ENCODE results near the gene HIP1.
"Not testable (repeated sequence)": the region's sequence is repeated elsewhere in the genome, so short reads cannot be mapped to it uniquely, and the experiment has no call there.

The HIP1 gene

DNA sequence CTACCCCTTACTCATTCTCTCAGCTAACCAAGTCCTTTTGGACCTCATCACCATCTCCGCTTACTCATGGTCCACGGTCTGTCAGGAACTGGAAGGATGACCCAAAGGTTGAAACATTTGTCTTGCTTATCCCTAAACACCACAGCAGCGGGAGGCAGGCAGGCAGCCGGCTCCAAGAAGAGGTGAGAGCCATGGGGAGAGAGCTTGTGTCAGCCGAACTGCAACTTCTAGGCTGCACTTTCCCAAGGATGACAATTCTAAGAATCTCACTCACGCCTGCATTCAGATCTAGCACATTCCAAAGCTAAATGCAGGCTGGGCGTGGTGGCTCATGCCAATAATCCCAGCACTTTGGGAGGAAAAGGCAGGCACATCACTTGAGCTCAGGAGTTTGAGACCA is 160.7 kb downstream of the HIP1 start:
- DNase-seq (ENCODE audit: low read depth in 1 of 2, low spot score in 1 of 2), result no peak

DNA sequence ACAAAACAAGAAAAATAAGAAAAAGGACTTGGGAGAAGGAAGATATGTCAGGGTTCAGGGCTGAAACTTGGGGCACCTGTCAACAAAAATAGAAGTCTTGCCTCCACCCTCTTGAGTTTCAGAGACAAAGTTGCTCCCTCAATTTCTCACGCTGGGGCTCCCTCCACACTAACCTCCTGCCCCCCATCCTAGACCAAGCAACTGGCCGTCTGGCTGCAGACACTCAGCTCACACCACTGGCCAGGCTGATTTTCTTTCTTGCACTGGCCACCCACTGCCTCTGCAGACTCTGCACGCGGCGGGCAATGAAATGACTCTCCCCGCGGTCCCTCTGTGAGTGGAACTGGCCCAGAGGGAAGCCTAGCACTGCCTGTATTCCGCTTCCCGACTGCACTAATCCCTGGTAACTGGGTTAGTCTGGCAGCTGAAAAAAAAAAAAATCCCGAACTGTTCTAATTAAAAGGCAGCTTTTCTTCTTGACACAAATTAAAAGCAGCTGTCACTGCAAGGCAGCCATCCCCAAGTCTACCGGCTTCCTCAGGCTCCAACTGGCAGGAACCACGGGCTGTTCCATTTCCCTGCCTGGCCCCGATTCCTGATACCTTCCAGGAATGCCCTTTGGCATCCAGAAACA is 163.1 kb downstream of the HIP1 start:
- DNase-seq (ENCODE audit: low read depth in 1 of 2, low spot score in 1 of 2), result no peak

DNA sequence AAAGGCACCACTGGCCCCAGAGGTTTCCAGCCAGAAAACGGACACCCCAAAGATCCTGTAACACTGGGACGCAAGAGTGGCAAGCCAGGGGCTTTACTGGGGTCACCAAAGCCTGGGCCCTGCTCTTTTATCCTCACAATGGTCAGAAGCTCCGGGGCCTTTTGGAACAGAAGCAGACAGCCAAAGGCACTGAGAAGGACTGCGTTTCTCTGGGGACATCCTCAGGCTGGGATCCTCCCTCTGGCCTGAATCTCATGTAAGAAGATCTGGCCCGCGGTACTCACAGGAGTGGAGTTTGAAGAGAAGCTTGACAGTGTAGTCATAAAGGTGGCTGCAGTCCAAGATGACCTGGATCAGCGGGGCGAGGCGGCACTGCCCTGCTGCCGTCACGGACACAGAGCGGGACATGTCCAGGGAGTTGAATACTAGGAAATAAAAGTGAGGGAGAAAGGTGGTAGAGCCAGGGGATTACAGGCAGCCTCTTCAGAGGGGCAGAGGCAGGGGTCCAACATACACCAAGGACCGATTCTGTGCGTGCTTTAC is 165.2 kb downstream of the HIP1 start:
- no peak for DNase-seq (ENCODE audit: low read depth in 1 of 2, low spot score in 1 of 2)

DNA sequence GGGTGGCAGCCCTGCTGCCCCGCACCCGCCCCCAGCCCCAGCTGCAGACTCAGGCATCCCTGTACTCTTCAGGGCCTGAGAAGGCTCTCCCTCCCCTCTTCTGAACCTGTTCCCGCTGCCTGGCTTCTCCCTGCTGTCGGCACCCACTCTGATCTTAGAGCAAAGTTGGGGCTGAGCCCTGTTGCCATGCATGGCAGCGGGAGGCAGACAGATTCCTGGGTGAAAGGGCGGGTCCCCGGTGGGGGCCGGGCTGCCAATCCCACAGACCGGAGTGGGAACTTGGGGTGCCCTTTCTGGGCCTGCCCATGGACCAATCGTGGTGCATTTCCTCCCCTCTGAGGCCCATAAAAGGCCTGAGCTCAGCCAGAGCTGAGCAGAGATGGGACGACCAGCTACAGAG is 165.9 kb downstream of the HIP1 start:
- no peak for DNase-seq (ENCODE audit: low read depth in 1 of 2, low spot score in 1 of 2)

DNA sequence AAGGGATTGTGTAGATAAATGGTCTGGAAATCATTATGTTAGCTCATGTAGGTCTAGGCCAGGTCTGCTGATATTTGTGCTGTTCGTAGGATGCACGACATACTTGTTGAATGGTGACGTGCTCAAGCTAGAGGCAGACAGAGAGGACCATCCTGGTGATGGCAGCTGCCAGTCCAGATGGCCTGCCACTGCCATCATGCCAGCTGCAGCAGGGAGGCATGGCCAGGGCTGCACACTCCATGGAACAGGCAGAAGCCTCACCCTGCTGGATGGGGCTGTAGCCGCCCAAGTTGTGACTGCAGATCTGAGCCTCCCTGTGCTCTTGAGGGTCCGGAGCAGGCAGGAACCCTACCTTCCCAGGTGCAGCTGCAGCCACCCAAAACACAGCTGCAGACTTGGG is 166.3 kb downstream of the HIP1 start:
- DNase-seq (ENCODE audit: low read depth in 1 of 2, low spot score in 1 of 2), result no peak

DNA sequence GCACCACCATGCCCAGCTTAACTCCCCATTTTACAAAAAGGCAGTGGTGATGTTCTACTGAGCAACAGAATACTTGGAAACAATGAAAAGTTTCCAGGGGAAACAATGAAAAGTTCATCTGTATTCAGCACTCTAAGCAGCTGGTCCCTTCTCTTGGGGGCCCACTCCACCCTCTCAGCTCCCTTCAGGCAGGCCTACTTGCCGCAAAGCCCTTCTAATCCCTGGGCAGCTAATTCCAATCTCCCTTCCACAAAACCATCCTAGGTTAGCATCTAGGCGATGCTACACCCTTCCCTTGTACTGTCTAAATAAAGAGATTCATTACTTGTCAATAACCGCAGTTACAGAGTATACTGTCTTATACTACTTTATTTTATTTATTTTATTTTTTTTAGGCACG is 167.5 kb downstream of the HIP1 start:
- no peak for DNase-seq (ENCODE audit: low read depth in 1 of 2, low spot score in 1 of 2)

DNA sequence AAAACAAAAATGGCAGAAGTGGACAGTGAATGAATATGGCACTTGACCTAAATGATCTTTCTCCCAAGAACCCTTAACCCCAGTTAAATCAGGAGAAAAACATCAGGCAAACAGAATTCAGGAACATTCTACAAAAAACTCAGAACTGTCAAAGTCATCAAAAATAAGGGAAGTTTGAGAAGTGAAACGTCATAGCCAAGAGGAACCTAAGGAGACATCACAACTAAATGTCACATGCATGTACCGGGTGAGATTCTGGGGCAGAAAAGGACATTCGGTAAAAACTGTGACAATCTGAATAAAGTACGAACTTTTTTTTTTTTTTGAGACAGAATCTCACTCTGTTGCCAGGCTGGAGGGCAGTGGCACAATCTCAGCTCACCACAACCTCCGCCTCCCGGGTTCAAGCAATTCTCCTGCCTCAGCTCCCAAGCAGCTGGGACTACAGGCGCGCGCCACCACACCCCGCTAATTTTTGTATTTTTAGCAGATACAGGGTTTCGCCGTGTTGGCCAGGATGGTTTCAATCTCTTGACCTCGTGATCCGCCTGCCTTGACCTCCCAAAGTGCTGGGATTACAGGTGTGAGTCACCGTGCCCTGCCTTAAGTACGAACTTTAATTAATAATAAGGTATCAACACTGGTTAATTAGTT is 169.0 kb downstream of the HIP1 start:
- DNase-seq (ENCODE audit: low read depth in 1 of 2, low spot score in 1 of 2), result not testable (repeated sequence)

DNA sequence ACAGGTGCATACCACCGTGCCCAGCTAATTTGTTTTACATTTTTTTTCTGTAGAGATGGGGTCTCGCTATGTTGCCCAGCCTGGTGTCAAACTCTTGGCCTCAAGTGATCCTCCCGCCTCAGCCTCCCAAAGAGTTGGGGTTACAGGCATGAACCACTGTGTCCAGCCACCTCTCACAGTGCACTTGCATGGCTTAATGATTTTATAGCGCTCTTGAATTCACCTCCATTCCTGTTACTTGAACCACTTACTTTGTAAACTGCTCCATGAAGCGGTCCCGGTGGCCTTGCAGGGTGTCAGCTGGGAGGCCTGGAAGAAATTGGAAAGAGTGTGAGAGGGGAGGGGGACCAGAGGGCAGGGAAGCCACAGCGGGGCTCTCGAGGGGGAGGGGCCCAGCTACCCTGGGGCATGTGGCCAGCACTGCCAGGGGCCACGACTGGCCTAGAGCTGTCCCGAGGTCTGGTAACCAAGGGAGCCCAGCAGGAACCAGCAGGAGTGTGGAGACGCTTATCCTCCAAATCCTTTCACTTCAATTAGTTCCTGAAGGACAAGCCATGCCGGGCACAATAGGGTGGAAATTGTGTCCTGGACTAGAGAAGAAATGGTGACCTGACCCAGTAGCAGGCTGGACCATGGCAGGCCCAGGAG is 170.7 kb downstream of the HIP1 start:
- DNase-seq (ENCODE audit: low read depth in 1 of 2, low spot score in 1 of 2), result no peak

DNA sequence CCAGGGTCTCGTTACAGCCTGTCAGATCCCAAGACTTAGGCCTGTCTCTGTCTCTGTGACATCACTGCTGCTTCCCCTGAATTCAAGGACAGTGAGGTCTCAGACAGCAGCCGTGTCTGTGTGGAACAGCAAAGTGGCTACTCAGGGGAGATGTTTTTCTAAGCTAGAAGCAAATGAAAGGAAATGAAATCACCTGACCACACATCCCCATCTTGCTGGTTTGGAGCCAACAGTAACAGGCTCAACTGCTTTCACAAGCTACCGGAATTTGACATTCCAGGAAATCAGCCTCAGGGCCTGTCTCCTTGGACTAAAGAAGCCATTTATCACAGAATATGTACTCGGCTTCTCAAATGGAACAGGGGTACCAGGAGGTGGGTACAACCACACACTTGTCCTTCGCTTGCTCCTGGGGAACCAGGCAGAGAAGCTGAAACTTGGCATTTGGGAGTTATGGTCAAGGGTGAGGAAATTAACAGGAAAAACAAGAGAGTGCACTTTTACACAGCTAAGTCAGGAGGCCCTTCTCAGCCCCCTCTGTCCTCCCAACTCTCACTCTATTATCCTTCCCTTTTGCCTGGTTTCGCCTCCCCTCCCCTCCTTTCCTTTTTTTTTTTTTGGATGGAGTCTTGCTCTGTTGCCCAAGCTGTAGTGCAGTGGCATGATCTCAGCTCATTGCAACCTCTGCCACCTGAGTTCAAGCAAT is 173.5 kb downstream of the HIP1 start:
- no peak for DNase-seq (ENCODE audit: low read depth in 1 of 2, low spot score in 1 of 2)

DNA sequence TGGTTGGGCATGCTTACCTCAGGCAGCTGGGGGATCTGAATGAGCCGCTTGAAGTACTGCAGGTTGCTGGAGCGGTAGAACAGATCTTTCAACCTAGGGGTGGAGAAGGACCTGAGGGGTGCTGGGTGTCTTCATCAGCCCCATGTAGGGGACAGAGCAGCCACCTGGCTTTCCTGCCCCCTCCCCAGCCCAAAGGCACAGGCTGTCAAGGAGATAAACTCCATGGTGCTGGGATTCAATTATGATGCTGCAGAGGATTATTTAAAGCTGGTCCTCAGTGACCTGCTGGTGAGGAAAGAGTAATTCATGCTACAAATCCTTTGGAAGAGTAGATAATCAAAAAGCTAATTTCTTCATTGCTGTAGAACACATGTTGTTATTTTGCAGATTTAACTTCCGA is 175.6 kb downstream of the HIP1 start:
- no peak for DNase-seq (ENCODE audit: low read depth in 1 of 2, low spot score in 1 of 2)

DNA sequence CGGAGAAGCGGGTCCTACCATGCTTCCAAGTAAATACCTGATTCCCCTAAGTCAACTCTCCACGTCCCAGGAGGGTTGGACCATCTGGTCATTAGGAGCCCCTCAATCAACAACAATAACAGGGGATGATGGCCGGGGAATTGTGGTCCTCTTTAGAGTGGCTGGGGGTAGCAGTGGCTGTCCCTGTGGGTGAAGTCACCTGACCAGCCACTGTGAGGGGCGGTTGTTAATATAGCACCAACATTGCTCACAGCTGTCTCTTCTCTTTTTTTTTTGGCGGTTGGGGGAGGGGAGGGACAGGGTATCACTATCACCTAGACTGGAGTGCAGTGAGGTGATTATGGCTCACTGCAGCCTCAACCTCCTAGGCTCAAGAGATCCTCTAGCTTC is 178.8 kb downstream of the HIP1 start:
- no peak for DNase-seq (ENCODE audit: low read depth in 1 of 2, low spot score in 1 of 2)

DNA sequence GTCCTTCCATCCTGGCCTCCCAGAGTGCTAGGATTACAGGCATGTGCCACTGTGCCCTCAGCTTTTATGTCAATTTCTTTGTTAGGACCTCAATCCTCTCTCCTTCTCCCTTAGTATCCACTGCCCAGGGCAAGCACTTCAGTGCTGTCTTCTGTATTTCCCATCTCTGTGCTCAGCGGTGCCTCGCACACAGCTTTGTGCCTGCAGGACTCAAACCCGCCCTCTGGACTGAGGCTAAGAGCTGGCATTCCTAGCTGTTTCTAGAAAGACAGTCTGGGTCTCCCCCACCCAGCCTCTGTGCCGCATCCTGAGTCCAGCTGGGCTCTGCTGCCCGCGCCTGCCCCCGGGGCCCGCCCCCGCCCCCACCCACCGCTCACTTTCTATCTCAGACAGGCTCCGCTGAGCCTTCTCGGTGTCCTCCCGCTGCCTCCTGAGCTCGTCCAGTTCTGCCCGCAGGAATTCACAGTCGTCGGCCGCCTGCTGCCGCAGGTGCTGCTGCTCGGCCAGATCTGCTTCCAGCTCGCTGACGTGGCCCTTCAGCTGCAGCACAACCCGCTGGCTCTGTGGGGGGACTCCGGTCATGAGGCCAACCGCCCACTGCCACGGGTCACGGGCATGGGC is 179.3 kb downstream of the HIP1 start:
- DNase-seq (ENCODE audit: low read depth in 1 of 2, low spot score in 1 of 2), result no peak

DNA sequence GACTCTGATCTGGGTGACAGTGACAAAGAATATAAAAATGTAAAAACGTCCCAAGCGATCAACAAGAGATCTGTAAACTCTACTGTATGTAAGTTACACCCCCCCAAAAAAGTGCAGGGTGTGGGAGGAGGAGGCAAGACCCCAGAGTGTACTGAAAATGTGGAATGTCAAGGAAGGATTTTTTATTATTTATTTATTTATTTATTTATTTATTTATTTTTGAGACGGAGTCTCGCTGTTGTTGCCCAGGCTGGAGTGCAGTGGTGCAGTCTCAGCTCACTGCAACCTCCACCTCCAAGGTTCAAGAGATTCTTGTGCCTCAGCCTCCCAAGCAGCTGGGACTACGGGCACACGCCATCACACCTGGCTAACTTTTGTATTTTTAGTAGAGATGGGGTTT is 181.9 kb downstream of the HIP1 start:
- not testable (repeated sequence) for DNase-seq (ENCODE audit: low read depth in 1 of 2, low spot score in 1 of 2)

DNA sequence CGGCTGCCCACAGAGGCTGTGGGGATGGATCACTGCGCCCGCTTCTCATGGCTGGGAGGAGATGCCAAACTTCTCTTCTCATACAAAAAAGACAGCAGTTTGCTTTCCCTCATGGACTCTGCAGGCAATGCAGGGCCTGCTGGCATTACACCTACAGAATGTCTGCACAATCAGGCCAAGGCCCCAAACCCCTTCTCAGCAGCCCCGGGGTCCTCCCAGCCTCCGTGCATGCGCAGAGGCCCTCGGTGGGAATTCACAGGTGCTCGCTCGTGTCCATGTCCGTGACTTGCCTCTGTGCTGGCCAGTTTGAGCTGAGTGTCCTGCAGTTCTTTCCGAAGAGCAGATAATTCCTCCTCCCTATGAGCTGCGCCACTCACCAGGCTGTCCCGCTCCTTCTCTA is 183.0 kb downstream of the HIP1 start:
- no peak for DNase-seq (ENCODE audit: low read depth in 1 of 2, low spot score in 1 of 2)

DNA sequence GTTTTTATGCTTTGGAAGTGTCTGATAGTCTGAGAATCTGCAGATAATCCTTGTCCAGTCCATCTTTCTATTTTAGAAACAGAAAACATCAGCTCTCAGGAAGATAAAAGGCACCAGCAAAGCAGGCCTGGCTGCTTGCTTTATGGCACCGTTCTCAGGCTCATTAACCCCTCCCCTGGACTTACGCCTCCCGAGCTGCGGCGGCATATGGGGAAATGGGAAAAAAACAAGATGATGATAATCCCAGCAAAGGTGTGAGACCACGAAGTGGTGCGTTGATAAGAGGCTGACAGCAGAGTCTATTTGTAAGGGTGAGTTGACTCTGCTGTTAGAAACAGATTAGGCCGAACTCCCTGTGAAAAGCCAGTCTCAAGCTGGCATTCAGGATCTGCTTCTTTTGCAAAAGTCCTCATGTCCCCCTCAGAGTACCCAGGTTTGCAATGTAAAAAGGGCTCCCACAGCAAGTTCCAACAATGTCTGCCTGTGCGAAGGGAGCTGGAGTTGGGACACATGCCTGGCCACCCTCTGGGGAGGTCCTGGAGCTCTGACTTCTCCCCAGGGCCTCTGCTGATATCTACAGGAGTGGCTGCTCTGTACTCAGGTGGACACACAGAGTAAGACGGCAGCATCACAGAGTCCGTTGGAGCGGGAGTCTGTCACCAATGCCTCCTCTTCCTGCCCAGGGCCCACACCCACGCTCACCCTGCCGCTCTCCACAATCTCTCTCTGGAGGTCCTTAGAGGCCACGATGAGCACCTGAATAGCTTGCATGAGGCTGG is 192.3 kb downstream of the HIP1 start:
- DNase-seq (ENCODE audit: low read depth in 1 of 2, low spot score in 1 of 2), result no peak

DNA sequence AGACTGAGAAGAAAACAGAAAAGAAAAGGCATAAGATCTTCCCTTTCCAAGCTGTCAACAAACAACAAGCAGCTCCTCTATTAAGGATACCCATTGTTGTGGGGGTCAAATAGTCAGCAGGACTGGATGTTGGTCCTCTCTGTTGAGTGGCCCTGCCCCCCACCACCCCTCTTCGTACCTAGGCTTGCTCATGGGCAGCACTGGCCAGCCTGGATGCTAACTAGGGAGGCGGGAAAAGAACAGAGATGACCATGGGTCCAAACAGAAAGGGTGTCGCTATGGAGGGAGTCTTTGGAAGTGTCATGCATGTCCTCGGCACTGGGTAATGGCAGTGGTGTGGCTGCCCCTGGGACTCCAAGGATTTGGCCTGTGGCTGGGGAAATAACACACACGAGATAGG is 201.0 kb downstream of the HIP1 start:
- DNase-seq (ENCODE audit: low read depth in 1 of 2, low spot score in 1 of 2), result no peak

DNA sequence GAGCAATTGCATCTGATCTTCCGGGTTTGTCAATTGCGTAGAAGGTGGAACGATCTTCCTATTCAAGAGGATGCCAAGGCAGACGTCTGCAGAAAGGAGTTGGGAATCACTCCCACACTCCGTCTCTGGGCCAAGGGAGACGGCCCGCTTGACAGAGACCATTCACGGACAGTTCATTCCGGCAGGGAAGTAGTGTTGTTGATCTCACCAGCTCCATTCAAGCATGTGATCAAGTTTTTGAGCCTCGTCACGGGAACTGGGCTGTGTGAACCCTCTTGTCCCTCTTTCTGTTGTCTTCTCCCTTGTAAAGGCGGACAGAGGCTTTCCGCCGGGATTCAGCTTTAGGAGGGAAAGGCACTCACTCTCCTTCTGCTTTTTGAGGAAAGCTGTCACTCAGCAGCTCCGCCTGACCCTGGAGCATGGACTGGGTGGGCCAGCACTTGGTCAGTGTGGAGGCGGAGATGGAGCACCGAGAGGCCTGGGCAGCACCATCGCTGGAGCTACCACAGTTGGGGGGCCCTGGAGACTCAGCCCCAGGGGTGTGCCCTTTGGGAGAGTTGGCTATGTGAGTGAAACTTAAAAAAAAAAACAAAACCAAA is 201.7 kb downstream of the HIP1 start:
- DNase-seq (ENCODE audit: low read depth in 1 of 2, low spot score in 1 of 2), result no peak

DNA sequence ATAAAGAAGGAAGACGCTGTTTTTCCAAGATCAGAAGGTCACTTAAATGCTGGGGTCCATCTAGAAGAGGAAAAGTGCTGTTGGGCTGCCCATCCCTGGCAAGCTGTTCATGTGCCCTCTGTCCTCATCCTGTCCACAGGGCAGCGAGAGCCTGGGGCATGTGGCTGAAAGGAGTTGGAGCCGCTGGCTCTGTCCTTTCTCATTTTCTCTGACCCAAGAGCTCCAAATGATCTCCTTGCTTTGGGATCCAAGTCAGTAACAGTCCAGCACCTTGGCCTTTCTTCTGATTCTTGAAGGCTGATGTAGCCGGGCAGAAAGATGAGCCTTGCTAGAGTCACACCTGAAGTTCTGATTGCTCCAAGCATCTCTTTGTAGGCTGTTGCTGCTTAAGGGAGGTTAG is 202.2 kb downstream of the HIP1 start:
- DNase-seq (ENCODE audit: low read depth in 1 of 2, low spot score in 1 of 2), result no peak

DNA sequence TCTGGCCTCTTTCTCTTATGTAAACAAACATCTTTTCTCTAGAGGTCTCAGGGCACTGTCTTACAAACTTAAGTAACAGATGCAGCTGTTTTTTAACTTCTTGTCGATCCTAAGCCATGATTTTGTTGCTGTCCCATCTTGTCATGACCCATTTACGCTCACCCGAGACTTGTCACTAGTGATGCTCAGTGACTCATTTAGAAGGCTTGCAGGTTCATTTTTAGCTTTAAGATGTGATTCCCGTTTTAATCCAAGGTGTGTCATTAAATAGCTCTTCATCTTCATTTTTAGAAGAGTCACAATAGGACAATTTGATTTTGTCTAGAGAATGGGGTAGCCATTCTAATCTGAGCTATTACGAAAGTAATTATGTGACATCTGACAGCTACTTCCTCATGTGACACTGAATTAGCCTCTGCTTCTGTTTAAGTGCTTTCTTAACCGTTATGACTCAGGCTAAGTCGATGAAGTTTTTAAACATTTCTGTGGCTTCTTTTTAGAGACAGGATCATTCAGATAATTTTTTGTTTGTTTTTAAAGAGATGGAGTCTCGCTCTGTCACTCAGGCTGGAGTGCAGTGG is 203.9 kb downstream of the HIP1 start:
- DNase-seq (ENCODE audit: low read depth in 1 of 2, low spot score in 1 of 2), result no peak

DNA sequence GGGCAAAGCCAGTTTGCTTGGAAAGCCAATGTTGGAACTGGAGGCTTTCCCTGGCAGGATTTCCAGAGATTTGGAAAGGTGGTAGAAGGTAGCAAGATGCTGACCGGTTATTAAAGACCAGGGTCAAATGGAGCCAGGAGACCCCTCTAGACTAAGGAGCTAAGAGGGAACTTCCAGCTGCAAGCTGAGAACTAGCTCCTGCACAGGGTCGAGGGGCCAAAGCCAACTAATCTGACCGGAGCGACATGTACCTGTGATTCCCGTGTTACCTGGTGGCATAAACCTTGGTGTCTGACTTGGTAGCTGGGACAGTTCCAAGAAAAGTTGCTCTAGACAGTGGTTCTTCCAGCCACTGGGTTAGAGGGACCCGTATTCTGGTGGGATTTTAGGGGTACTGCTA is 204.8 kb downstream of the HIP1 start:
- DNase-seq (ENCODE audit: low read depth in 1 of 2, low spot score in 1 of 2), result no peak
